Activated CD8-positive, alpha-beta memory T cell treated with anti-CD3 and anti-CD28 coated beads, Interleukin-2, amount 50 U/mL, for 4 hours (primary cell): ENCODE measurements around the gene MCU.
"Not testable (repeated sequence)": the region's sequence is repeated elsewhere in the genome, so short reads cannot be mapped to it uniquely, and the experiment has no call there.

Source experiments
- DNase-seq: peaks from one replicate; pipeline ENCODE4 v3.0.0-alpha.2; 2020

The MCU gene

GRCh38 chr10:72765051-72765745 is 73.3 kb downstream of the MCU start:
- DNase-seq: no peak

GRCh38 chr10:72771195-72771594 is 79.3 kb downstream of the MCU start:
- not testable (repeated sequence) for DNase-seq

- no peak for DNase-seq
Observed at GRCh38 chr10:72772031-72772430, 80.1 kb downstream of the MCU start.

GRCh38 chr10:72779874-72780273 is 87.9 kb downstream of the MCU start:
- DNase-seq: no peak

GRCh38 chr10:72782649-72783330 is 90.8 kb downstream of the MCU start:
- no peak for DNase-seq

GRCh38 chr10:72783410-72783833 is 91.5 kb downstream of the MCU start:
- no peak for DNase-seq

- DNase-seq: no peak
Observed at GRCh38 chr10:72784551-72785351, 92.8 kb downstream of the MCU start.

- DNase-seq: no peak
Observed at GRCh38 chr10:72785409-72785808, 93.5 kb downstream of the MCU start.

- no peak for DNase-seq
Observed at GRCh38 chr10:72790216-72790990, 98.5 kb downstream of the MCU start.

- DNase-seq: no peak
Observed at GRCh38 chr10:72792288-72792687, 100.3 kb downstream of the MCU start.

- DNase-seq: no peak
Observed at GRCh38 chr10:72793752-72794151, 101.8 kb downstream of the MCU start.

- DNase-seq: no peak
Observed at GRCh38 chr10:72794260-72794659, 102.3 kb downstream of the MCU start.

- DNase-seq: no peak
Observed at GRCh38 chr10:72796042-72796441, 104.1 kb downstream of the MCU start.

GRCh38 chr10:72796538-72796937 is 104.6 kb downstream of the MCU start:
- no peak for DNase-seq

- no peak for DNase-seq
Observed at GRCh38 chr10:72800000-72800740, 108.2 kb downstream of the MCU start.

- DNase-seq: no peak
Observed at GRCh38 chr10:72800741-72801092, 108.8 kb downstream of the MCU start.

GRCh38 chr10:72801263-72801868 is 109.4 kb downstream of the MCU start:
- DNase-seq: no peak

- no peak for DNase-seq
Observed at GRCh38 chr10:72802332-72802731, 110.4 kb downstream of the MCU start.

GRCh38 chr10:72802763-72803505 is 111.0 kb downstream of the MCU start:
- DNase-seq: no peak

GRCh38 chr10:72808001-72808400 is 116.1 kb downstream of the MCU start:
- DNase-seq: no peak

- no peak for DNase-seq
Observed at GRCh38 chr10:72809006-72809405, 117.1 kb downstream of the MCU start.
